ENCODE results near the gene PERM1.
"Not testable (repeated sequence)": the region's sequence is repeated elsewhere in the genome, so short reads cannot be mapped to it uniquely, and the experiment has no call there.

DNA sequence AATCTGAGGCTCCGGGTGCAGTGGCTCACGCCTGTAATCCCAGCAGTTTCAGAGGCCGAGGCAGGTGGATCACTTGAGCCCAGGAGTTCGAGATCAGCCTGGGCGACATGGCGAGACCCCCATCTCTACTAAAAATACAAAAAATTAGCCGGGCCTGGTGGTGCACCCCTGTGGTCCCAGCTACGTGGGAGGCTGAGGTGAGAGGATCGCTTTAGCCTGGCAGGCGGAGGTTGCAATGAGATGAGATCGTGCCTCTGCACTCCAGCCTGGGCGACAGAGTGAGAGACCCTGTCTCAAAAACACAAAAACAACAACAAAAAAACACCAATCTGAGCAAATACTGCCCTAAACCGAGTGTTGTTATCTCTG, 30.8 kb upstream of the PERM1 start:
- TF ChIP-seq, protein P1, sequence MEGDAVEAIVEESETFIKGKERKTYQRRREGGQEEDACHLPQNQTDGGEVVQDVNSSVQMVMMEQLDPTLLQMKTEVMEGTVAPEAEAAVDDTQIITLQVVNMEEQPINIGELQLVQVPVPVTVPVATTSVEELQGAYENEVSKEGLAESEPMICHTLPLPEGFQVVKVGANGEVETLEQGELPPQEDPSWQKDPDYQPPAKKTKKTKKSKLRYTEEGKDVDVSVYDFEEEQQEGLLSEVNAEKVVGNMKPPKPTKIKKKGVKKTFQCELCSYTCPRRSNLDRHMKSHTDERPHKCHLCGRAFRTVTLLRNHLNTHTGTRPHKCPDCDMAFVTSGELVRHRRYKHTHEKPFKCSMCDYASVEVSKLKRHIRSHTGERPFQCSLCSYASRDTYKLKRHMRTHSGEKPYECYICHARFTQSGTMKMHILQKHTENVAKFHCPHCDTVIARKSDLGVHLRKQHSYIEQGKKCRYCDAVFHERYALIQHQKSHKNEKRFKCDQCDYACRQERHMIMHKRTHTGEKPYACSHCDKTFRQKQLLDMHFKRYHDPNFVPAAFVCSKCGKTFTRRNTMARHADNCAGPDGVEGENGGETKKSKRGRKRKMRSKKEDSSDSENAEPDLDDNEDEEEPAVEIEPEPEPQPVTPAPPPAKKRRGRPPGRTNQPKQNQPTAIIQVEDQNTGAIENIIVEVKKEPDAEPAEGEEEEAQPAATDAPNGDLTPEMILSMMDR (IDR thresholded peaks at IDR 0.05), result not testable (repeated sequence)
- TF ChIP-seq POLR2AphosphoS5, POLR2A, EP300 (IDR thresholded peaks at IDR 0.05): not testable (repeated sequence)

Measured in upper lobe of left lung (tissue), 4 donors.